Right hindlimb (tissue), 1 donor: Measurements from ENCODE around the gene TSPYL4.

ENCODE experiments used
- DNase-seq: peaks from one replicate; pipeline ENCODE4 v3.0.0-alpha.2; 2018

The TSPYL4 gene

GRCh38 chr6:116221067-116221466 is 32.8 kb downstream of the TSPYL4 start:
- no peak for DNase-seq

DNA sequence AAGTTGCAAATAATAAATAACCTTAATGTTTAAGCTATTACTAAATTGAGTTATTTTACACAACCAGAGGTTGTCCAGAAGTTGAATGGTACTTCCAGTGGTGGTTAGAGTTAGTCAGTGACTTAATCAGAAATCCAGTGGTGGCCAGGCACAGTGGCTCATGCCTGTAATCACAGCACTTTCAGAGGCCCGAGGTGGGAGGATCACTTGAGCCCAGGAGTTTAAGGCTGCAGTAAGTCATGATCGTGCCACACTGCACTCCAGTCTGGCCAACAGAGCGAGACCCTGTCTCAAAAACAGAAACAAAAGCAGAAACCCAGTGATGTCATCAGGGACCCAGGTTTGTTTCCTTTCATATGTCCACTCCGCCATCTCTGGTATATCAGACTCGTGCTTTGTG is 35.0 kb downstream of the TSPYL4 start:
- no peak for DNase-seq

DNA sequence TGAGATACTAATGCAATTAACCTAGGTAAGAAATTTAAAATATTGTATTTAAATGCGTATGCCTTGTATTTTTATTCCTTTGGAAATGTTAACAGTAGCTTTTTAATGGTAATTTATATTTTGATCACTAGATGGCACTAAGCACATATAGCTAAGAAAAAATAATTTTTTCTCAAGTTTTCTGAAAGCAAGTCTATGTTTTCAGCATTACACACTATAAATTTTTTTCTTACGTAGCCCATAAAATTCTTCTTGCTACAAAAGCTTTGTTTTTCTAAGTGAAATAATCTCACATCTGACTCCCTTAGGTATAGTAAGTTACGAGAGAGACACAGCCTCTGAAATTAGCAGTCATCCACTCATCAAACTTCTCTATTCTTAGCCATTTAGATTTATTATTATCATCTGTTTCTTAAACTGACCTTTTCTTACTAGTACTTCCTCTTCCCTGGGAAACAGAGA is 35.7 kb downstream of the TSPYL4 start:
- DNase-seq = no peak

DNA sequence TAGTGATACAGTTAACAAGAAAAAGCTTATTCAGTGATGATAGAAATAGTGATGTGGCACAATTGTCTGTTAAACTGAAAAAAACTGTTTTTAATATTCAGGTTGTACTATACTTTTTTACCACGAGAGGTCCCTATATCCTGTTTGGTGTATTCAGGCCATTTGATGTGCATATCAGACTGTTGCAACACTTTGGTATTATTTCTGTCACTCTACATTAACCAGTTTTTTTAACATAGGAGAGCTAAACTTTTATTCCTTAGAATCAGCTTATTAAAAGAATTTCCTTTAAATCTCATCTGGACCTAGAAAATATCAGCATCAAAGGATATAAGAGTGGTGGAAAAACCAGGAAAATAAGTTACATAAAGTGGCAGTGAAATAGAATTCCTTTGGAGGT is 36.8 kb downstream of the TSPYL4 start:
- no peak for DNase-seq

- DNase-seq = no peak
These were observed 38.5 kb downstream of the TSPYL4 start for GRCh38 chr6:116215414-116215813.

DNA sequence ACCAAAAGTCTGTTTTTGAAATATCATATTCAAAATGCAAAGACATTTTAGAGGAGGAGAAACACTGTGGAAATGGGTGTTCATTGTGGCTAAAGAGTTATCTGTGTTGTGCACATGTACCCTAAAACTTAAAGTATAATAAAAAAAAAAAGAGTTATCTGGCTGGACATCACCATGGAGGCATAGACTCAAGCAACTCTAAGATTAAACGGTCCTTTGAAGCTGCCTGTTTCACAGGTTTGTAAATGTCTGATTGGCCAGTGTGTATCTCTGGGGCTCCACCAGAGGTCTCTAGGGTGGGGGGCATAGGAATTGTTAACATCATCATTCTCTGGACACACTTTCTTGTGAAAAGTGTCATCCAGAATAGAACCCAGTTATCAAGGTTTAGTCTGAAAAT is 39.2 kb downstream of the TSPYL4 start:
- no peak for DNase-seq

GRCh38 chr6:116210750-116211425 is 43.0 kb downstream of the TSPYL4 start:
- DNase-seq = no peak

GRCh38 chr6:116210316-116210715 is 43.6 kb downstream of the TSPYL4 start:
- DNase-seq = no peak

DNA sequence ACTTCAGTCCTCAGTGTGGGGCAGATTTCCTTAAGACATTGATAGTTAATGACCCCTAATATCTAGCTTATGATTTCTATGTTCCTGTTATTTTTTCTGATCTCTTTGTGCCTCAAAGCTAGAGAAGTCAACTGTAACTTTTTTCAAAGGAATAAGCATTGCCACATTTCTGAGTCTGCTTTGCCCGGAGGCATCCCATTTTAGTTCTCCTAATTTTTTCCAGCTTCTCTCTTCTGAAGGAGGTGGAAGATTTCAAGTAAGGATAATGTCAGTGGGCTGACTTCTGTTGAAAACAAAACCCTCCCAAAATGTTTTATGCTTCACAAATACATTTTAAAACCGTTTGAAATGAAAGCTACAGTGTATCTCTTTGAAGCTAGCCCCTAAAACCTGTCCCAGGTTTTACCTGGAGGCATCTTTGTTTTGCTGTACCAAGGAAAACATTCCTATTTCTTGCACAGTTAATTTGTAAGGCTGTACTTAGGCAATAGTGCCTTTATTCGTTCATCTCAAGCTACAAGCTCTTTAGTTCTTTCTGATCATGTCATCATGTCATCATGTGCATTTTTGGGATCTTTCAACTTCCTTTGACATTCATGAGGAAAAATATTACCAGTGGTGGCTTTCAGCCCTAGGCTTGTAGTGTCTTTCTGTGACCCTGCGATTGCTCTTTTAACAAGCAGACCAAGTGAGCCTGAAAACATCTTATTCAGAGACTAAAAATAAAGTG is 45.7 kb downstream of the TSPYL4 start:
- DNase-seq = no peak

- no peak for DNase-seq
These were observed 47.5 kb downstream of the TSPYL4 start for GRCh38 chr6:116206231-116206903.

DNA sequence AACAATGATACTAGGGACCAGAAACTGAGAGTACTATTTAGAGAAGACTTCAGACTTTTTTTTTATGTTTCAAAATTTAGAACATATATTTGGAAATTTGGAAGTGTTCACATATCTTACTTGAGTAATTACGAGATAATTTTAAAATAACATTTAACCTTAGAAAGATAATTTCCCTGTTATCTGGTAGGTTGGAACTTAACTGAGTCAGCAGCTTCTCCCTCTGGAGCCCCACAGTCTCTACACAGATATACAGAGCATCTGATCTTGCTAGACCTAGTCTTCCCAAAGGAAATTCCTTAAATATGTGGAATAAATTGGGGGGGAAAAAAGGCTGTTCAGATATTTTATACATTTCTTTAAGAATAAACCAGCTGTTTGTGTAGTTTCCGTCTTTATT is 48.6 kb downstream of the TSPYL4 start:
- DNase-seq = no peak

DNA sequence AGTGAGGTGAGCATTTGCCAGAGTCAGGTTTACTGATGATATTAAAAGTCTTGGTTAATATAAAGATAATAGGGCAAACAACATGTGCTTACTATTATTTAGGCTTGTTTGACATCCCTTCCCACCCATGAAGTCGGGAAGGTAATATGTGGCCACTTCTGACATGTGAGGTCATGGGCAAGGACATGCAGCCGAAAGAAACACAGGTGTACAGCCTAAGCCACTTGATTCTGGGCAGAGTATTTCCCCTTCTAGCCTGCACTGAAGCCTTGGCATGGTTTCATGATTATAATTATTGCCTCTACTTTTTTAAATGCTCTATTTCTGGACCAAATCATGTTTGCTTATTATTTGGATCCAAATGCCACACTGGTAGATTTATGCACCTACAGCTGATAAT is 52.3 kb downstream of the TSPYL4 start:
- no peak for DNase-seq

GRCh38 chr6:116200619-116201249 is 53.1 kb downstream of the TSPYL4 start:
- DNase-seq = no peak
